ENCODE data around the gene WDR62. TPM values are rescaled to one million over a fixed set of nuclear protein-coding genes. Genes with fewer than 3 reads are reported as not detected.

The WDR62 gene
- total RNA-seq (4.6 TPM), polyA plus RNA-seq (2.4 TPM)
- long read RNA-seq, donor 1, result 0 reads
- long read RNA-seq, donor 2, full-length matches to known transcripts, result 2 of 2 reads
- long read RNA-seq, donor 2, partial matches to known transcripts, result 0 of 2 reads
- long read RNA-seq, donor 2, other reads (novel, unspliced or antisense), result 0 of 2 reads
- long read RNA-seq, donor 3, result 0 reads
- long read RNA-seq, donor 4, result 0 reads
- long read RNA-seq, donor 5, partial matches to known transcripts, result 135 of 143 reads
- long read RNA-seq, donor 5, other reads (novel, unspliced or antisense), result 8 of 143 reads
- long read RNA-seq, donor 6, full-length matches to known transcripts, result 1 of 1 reads
- long read RNA-seq, donor 6, partial matches to known transcripts, result 0 of 1 reads
- long read RNA-seq, donor 6, other reads (novel, unspliced or antisense), result 0 of 1 reads
- long read RNA-seq, donor 7, result 0 reads
- long read RNA-seq, donor 8, result 0 reads
- long read RNA-seq, donor 9, result 0 reads
- long read RNA-seq, donor 10, result 0 reads

DNA sequence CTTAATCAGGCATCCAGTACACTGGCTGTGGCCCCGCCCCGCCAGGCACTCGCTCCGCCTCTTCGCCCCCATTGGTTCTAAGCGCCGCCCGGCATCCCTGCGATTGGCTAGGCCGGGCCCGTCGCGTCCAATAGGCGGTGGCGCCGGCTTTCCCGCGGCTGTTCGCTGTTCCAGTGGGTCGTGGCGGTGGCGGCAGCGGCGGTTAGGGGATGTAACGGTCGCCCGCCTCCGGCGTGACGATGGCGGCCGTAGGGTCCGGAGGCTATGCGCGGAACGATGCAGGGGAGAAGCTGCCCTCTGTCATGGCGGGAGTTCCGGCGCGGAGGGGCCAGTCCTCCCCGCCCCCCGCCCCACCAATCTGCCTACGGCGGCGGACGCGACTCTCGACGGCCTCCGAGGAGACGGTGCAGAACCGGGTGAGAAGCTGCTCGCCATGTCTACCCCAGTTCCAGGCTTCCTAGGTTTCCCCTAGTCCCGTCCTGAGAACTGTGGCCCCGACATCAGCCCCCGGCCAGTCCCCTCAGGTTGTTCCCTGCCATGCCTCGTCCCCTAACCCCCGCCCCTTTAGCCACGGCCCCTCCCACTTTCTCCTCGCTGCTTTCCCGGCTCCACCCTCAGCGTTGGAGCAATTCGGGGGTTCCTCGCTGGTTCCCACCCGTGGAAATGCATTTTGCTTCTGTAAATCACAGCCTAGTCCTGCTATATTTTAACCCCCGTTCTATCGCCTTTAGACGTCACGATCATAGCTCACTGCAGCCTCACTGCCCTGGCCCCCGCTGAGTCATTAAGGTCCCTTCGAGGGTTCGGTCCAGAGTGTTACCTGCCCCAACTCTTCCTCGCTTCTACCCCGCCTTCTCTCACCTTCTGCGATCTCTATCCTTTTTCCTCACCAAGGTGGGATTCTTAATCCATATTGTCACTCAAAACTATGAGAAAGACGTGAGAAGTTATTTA lies at the start of gene WDR62:
TSS of gene WDR62 (plus strand) at position 165 of the 954 bp plus-strand sequence. CDS start at position 240, 75 bp downstream.
- H3K27ac ChIP-seq (ENCODE audit: low read depth in 1 of 2, low read length in 1 of 2), result peak within 1 kb of the TSS; percentile 100
- 1% methylated on average over 76 of the region's 76 CpGs for WGBS
- peaks cover 11 to 15% of the 10 kb centered on the region in 2 donors for H3K36me3 ChIP-seq (ENCODE audit: control insufficient read depth in 2 of 2, insufficient read depth in 2 of 2, low read length in 1 of 2)
- peak within 1 kb of the TSS; percentile 81 to 85 for H3K4me3 ChIP-seq (ENCODE audit: low read length in 2 of 2)
- DNase-seq (ENCODE audit: low read depth in 6 of 9, low spot score in 9 of 9), result peak in 5 of 9 donors; percentile 85 to 96 (median 91)
- H3K27me3 ChIP-seq (ENCODE audit: control insufficient read depth in 2 of 2, insufficient read depth in 1 of 2, low read length in 1 of 2), result no peaks in the 10 kb centered on the region
- H3K4me1 ChIP-seq (ENCODE audit: control insufficient read depth in 2 of 2, insufficient read depth in 2 of 2, low read length in 2 of 2), result peaks cover 10 to 23% of the 10 kb centered on the region in 2 donors
- no peaks in the 10 kb centered on the region for H3K9me3 ChIP-seq (ENCODE audit: control insufficient read depth in 2 of 2, insufficient read depth in 1 of 2, low read length in 1 of 2)

DNA sequence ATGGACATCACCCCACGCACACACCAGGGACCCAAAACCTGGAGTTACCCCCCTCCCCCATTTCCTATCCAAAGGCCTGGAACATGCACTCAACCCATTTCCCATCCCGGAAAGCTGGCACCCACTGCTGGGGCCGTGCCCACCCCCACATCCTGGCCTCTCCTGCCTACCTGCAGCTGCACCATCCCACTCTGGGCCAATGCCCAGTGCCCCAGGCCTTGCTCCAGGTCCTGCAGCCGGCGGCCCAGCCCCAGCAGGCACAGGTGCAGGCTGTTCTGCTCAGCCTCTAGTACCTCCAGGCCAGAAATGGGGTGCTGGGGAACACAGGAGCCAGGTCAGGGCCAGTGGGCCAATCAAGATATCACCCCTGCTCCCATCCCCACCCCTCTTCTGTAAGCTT lies 47.7 kb upstream of the WDR62 start:
- Histone ChIP-seq H3K27me3 (ENCODE audit: control insufficient read depth in 2 of 2, insufficient read depth in 1 of 2, low read length in 1 of 2) (peaks cover 0 to 22% of the 10 kb centered on the region in 2 donors), H3K9me3 (ENCODE audit: control insufficient read depth in 2 of 2, insufficient read depth in 1 of 2, low read length in 1 of 2) (no peaks in the 10 kb centered on the region), H3K4me3 (ENCODE audit: low read length in 2 of 2) (no peak overlapping the region), H3K36me3 (ENCODE audit: control insufficient read depth in 2 of 2, insufficient read depth in 2 of 2, low read length in 1 of 2) (peaks cover 3 to 17% of the 10 kb centered on the region in 2 donors), H3K4me1 (ENCODE audit: control insufficient read depth in 2 of 2, insufficient read depth in 2 of 2, low read length in 2 of 2) (peaks cover 2 to 6% of the 10 kb centered on the region in 2 donors), H3K27ac (ENCODE audit: low read depth in 1 of 2, low read length in 1 of 2) (no peak overlapping the region)
- DNase-seq (ENCODE audit: low read depth in 6 of 9, low spot score in 9 of 9), result no peak
- 93% methylated on average over 5 of the region's 5 CpGs for WGBS

DNA sequence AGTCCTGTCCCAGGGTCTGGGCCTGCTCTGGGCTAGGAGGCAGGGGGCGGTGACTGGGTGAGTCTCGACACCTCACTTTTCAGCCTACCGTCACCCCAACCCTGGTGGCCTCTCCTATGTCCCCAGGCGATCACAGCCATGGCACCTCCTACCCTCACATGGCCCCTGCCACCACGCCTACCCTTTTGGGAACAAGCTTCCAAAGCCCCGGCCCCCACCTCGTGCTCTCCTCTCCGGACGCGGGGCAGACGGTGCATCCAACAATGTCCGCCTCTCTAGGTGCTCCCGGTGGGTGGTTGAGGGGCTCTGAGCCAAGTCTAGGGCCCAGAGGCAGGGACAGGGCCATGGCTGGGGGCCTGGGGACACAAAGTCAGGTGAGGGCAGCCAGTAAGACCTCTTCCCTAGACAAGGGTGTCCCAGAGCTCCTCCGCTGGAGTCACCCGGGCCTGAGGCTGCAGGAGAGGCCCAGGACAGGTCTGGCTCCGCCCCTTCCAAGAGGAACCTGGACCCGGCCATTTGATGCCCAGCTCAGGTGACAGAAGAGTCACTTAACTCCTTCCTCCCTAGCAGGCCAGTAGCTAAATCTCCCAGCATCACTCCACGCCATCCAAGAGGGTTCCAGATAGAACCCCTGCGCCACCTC lies 46.2 kb upstream of the WDR62 start, which contains the start of gene SYNE4:
TSS of gene SYNE4 (minus strand) at position 478 of the 643 bp plus-strand sequence. CDS start at position 346, 132 bp downstream.
- Histone ChIP-seq H3K27me3 (ENCODE audit: control insufficient read depth in 2 of 2, insufficient read depth in 1 of 2, low read length in 1 of 2) (peaks cover 0 to 22% of the 10 kb centered on the region in 2 donors), H3K9me3 (ENCODE audit: control insufficient read depth in 2 of 2, insufficient read depth in 1 of 2, low read length in 1 of 2) (no peaks in the 10 kb centered on the region), H3K4me3 (ENCODE audit: low read length in 2 of 2) (peak within 1 kb of the TSS; percentile 20 to 36), H3K4me1 (ENCODE audit: control insufficient read depth in 2 of 2, insufficient read depth in 2 of 2, low read length in 2 of 2) (peaks cover 7 to 13% of the 10 kb centered on the region in 2 donors), H3K36me3 (ENCODE audit: control insufficient read depth in 2 of 2, insufficient read depth in 2 of 2, low read length in 1 of 2) (peaks cover 3 to 17% of the 10 kb centered on the region in 2 donors), H3K27ac (ENCODE audit: low read depth in 1 of 2, low read length in 1 of 2) (peak within 1 kb of the TSS in 1 of 2 donors; percentile 15)
- 84% methylated on average over 19 of the region's 19 CpGs for WGBS
- no peak for DNase-seq (ENCODE audit: low read depth in 6 of 9, low spot score in 9 of 9)

DNA sequence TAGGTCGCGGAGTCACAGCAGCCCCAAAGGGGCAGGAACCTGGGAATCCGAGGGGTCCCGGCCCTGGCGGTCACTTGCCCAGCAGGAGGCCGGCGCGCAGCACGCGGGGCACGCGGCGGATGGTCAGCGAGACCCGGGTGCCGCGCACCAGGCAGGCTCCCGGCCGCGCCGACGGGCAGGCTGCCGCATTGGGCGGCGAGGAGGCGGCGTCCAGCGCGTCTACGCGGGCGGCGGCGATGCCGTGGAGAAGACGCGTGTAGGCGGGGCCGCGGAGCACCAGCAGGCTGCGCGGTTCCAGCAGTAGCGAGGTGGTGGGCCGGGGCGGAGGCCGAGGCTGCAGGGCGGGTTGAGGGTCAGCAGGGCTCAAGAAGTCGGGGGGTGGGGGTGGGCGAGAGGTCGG lies 45.5 kb upstream of the WDR62 start:
- Histone ChIP-seq H3K9me3 (ENCODE audit: control insufficient read depth in 2 of 2, insufficient read depth in 1 of 2, low read length in 1 of 2) (no peaks in the 10 kb centered on the region), H3K4me1 (ENCODE audit: control insufficient read depth in 2 of 2, insufficient read depth in 2 of 2, low read length in 2 of 2) (peaks cover 10 to 16% of the 10 kb centered on the region in 2 donors), H3K27me3 (ENCODE audit: control insufficient read depth in 2 of 2, insufficient read depth in 1 of 2, low read length in 1 of 2) (peaks cover 0 to 22% of the 10 kb centered on the region in 2 donors), H3K36me3 (ENCODE audit: control insufficient read depth in 2 of 2, insufficient read depth in 2 of 2, low read length in 1 of 2) (peaks cover 3 to 17% of the 10 kb centered on the region in 2 donors), H3K4me3 (ENCODE audit: low read length in 2 of 2) (peak overlapping the region in 1 of 2 donors; percentile 36), H3K27ac (ENCODE audit: low read depth in 1 of 2, low read length in 1 of 2) (peak overlapping the region in 1 of 2 donors; percentile 15)
- 4% methylated on average over 50 of the region's 50 CpGs for WGBS
- DNase-seq (ENCODE audit: low read depth in 6 of 9, low spot score in 9 of 9), result no peak

DNA sequence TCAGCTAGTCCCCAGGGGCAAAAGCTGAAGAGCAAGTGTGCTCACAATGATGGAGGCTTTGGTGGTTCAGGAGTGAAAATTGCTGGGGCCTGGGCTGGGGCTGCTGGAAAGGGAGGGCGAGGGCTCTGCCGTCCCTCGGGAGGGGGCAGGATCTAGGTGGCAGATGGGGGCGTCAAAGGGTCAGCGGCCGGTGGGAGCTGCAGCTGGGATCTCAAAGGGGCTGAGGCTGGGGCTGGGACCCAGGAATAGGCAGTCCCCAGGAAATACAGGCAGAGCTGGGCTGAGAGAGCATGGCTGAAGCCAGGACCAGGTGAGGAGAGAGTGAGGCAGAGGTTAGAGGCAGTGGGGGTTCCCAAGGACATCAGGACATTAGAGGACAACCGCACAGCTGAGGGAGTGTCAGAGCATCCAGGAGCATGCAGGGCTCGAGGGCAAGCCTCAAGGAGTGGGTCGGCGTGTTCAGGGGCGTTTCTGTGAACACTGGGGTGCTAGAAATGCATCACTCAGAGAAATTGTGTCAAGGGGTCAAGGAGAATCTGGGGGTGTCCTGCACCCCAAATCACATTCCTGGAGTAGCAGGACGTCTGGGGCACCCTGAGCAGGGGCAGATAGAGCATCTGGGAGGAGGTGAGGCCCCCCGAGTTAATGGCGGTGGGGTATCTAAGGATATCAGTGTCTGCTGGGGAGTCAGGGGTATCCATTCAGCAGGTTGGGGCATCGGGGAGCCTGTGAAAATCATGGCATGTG lies 44.9 kb upstream of the WDR62 start:
- H3K4me3 ChIP-seq (ENCODE audit: low read length in 2 of 2), result peak overlapping the region in 1 of 2 donors; percentile 36
- H3K27ac ChIP-seq (ENCODE audit: low read depth in 1 of 2, low read length in 1 of 2), result peak overlapping the region in 1 of 2 donors; percentile 15
- peaks cover 0 to 22% of the 10 kb centered on the region in 2 donors for H3K27me3 ChIP-seq (ENCODE audit: control insufficient read depth in 2 of 2, insufficient read depth in 1 of 2, low read length in 1 of 2)
- DNase-seq (ENCODE audit: low read depth in 6 of 9, low spot score in 9 of 9), result no peak
- peaks cover 0 to 17% of the 10 kb centered on the region in 2 donors for H3K36me3 ChIP-seq (ENCODE audit: control insufficient read depth in 2 of 2, insufficient read depth in 2 of 2, low read length in 1 of 2)
- peaks cover 15 to 19% of the 10 kb centered on the region in 2 donors for H3K4me1 ChIP-seq (ENCODE audit: control insufficient read depth in 2 of 2, insufficient read depth in 2 of 2, low read length in 2 of 2)
- H3K9me3 ChIP-seq (ENCODE audit: control insufficient read depth in 2 of 2, insufficient read depth in 1 of 2, low read length in 1 of 2), result no peaks in the 10 kb centered on the region
- 79% methylated on average over 15 of the region's 15 CpGs for WGBS

DNA sequence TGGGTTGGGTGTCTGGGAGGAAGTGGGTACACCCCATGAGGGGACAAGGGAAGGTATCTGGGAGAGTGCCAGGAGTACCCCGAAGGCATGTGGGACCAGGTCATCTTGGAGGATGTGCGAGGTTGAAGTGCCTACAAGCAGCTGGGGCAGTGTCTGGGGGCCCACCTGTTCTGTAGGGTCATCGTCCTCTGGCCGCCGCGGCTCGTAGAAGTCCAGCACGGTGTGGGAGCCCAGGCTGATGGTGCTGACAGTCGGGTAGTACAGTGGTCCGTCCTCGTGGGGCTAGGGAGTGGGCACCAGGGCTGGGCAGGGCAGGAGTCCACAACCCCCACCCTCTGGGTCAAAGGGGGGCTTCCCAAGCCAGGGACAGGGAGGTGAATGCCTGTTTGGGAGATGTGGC lies 44.3 kb upstream of the WDR62 start:
- DNase-seq (ENCODE audit: low read depth in 6 of 9, low spot score in 9 of 9), result no peak
- H3K36me3 ChIP-seq (ENCODE audit: control insufficient read depth in 2 of 2, insufficient read depth in 2 of 2, low read length in 1 of 2), result peaks cover 0 to 17% of the 10 kb centered on the region in 2 donors
- H3K9me3 ChIP-seq (ENCODE audit: control insufficient read depth in 2 of 2, insufficient read depth in 1 of 2, low read length in 1 of 2), result no peaks in the 10 kb centered on the region
- 97% methylated on average over 11 of the region's 11 CpGs for WGBS
- peaks cover 0 to 22% of the 10 kb centered on the region in 2 donors for H3K27me3 ChIP-seq (ENCODE audit: control insufficient read depth in 2 of 2, insufficient read depth in 1 of 2, low read length in 1 of 2)
- H3K4me1 ChIP-seq (ENCODE audit: control insufficient read depth in 2 of 2, insufficient read depth in 2 of 2, low read length in 2 of 2), result peaks cover 20% of the 10 kb centered on the region in 2 donors
- H3K4me3 ChIP-seq (ENCODE audit: low read length in 2 of 2), result no peak overlapping the region
- no peak overlapping the region for H3K27ac ChIP-seq (ENCODE audit: low read depth in 1 of 2, low read length in 1 of 2)

DNA sequence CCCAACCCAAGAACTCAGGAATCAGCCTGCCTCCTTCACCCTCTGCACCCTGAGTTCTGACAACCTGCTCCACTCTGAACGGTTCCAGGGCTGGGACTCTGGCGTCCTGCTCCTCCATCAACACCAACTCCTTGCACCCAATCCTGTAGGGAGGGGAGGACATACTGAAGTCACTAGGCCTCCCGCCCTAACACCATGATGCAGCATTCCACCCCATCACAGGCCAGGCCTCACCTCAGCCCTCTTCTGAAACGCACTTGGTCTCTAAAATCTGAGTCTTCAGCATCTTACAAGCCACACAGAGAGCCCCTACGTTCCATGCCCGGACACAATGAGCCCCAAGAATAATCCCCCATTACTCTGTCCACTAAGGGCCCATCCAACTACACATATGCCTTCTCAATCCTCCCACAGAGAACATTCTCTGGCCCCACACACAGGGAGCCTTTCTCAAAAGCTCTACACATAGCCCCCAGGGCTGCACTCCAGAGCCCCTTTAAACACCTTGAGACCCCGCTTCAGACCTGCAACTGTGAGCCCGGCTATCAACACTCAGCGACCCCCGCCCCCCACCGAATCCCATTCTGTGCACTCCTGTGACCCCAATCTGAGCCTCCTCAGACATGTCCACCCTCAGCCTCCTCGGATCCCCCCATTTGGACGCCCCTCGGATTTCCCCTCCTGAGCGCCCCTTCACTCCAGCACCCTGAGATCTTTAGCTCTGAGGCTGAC lies 41.3 kb upstream of the WDR62 start:
- peaks cover 20% of the 10 kb centered on the region in 2 donors for H3K4me1 ChIP-seq (ENCODE audit: control insufficient read depth in 2 of 2, insufficient read depth in 2 of 2, low read length in 2 of 2)
- DNase-seq (ENCODE audit: low read depth in 6 of 9, low spot score in 9 of 9), result no peak
- WGBS, result 39% methylated on average over 15 of the region's 15 CpGs
- H3K27ac ChIP-seq (ENCODE audit: low read depth in 1 of 2, low read length in 1 of 2), result peak overlapping the region; percentile 40 to 73
- peaks cover 10 to 13% of the 10 kb centered on the region in 2 donors for H3K36me3 ChIP-seq (ENCODE audit: control insufficient read depth in 2 of 2, insufficient read depth in 2 of 2, low read length in 1 of 2)
- H3K27me3 ChIP-seq (ENCODE audit: control insufficient read depth in 2 of 2, insufficient read depth in 1 of 2, low read length in 1 of 2), result peaks cover 0 to 17% of the 10 kb centered on the region in 2 donors
- no peaks in the 10 kb centered on the region for H3K9me3 ChIP-seq (ENCODE audit: control insufficient read depth in 2 of 2, insufficient read depth in 1 of 2, low read length in 1 of 2)
- H3K4me3 ChIP-seq (ENCODE audit: low read length in 2 of 2), result peak overlapping the region; percentile 54 to 61

Data from thymus (tissue), 14 donors.